GM12878 (cell line): Measurements from ENCODE around the gene SCAF8. TPM values are rescaled to one million over a fixed set of nuclear protein-coding genes. Genes with fewer than 3 reads are reported as not detected.
A peak's percentile ranks its signal among the peaks of the same experiment; 100 is the strongest.

Experiments
- ATAC-seq: fragments of 200-7000 bp; cut with Tn5 transposase; 3 replicates; pipeline ENCODE4 v1.9.1; 2020; ENCODE audit warnings: mild to moderate bottlenecking, moderate library complexity
- BruUV-seq: library from RNA; stranded (reverse); fragments of 400-500 nt; replicated peaks from 2 replicates; lab custom pipeline; 2021; lab: Mats Ljungman, UMichigan
- CTCF ChIA-PET: fragments of 300-600 bp; sonication (Branson Sonifier 250); formaldehyde crosslinking; extraction: SDS; loops from one replicate; lab custom pipeline; 2021; ENCODE audit warnings: inconsistent platforms; lab: Yijun Ruan, JAX
- POLR2A ChIA-PET: fragments of 350-600 bp; formaldehyde crosslinking; extraction: SDS; loops from one replicate; lab custom pipeline; 2021; ENCODE audit warnings: inconsistent platforms; lab: Charles Lee
- RAD21 ChIA-PET: fragments of 300-600 bp; sonication (Branson Sonifier 250); formaldehyde crosslinking; loops from one replicate; lab custom pipeline; 2023; ENCODE audit warnings: antibody characterized with exemption; ENCODE audit not compliant: unreplicated experiment; lab: Charles Lee
- SMC1A ChIA-PET: fragments of 300-600 bp; sonication (Branson Sonifier 250); formaldehyde crosslinking; loops from one replicate; lab custom pipeline; 2023; ENCODE audit not compliant: unreplicated experiment, uncharacterized antibody; lab: Charles Lee
- DNase-seq: peaks from one replicate; pipeline ENCODE4 v3.0.0-alpha.2; 2011; ENCODE audit warnings: low read depth, low spot score
- FAIRE-seq: peaks from 3 replicates; lab custom pipeline; 2011; peaks lifted over from hg19 to GRCh38; lab: Jason Lieb, UNC
- H2AFZ ChIP-seq: 2 replicates; pipeline ENCODE4 v1.6.0; 2011; ENCODE audit warnings: low read depth, low read length, control low read depth; ENCODE audit not compliant: control insufficient read depth
- H3K27ac ChIP-seq: 2 replicates; pipeline ENCODE4 v1.5.1; 2011; ENCODE audit warnings: control low read depth; ENCODE audit not compliant: control insufficient read depth, insufficient read depth
- H3K27me3 ChIP-seq, 2 experiments: replicated peaks in 1 of 2; 2 replicates each; pipeline versions ENCODE4 v1.6.0 to v1.6.1; 2011; ENCODE audit warnings: low read length in 1 of 2; ENCODE audit not compliant: control insufficient read depth in 2 of 2, insufficient read depth in 2 of 2
- H3K36me3 ChIP-seq, 2 experiments: 2 replicates each; pipeline ENCODE4 v1.5.1; 2011; ENCODE audit warnings: low read length in 1 of 2; ENCODE audit not compliant: control insufficient read depth in 2 of 2, insufficient read depth in 2 of 2
- H3K4me1 ChIP-seq: 2 replicates; pipeline ENCODE4 v1.6.1; 2011; ENCODE audit warnings: mild to moderate bottlenecking, low read length, moderate library complexity, mixed read lengths; ENCODE audit not compliant: control insufficient read depth, insufficient read depth
- H3K4me2 ChIP-seq: 2 replicates; pipeline ENCODE4 v1.6.0; 2011; ENCODE audit warnings: control low read depth; ENCODE audit not compliant: control insufficient read depth, insufficient read depth
- H3K4me3 ChIP-seq: fragments of 200-600 bp; sonication (generic); 2 replicates; pipeline ENCODE4 v1.5.1; 2016
- H3K79me2 ChIP-seq: 2 replicates; pipeline ENCODE4 v1.6.0; 2011; ENCODE audit warnings: low read length; ENCODE audit not compliant: control insufficient read depth, insufficient read depth
- H3K9ac ChIP-seq: 2 replicates; pipeline ENCODE4 v1.8.0; 2011; ENCODE audit warnings: low read length, control low read depth, mixed read lengths; ENCODE audit not compliant: control insufficient read depth, insufficient read depth
- H3K9me3 ChIP-seq: replicated peaks from 3 replicates; pipeline ENCODE4 v1.5.1; 2011; ENCODE audit warnings: mild to moderate bottlenecking, low read length; ENCODE audit not compliant: control insufficient read depth, insufficient read depth
- H4K20me1 ChIP-seq: 2 replicates; pipeline ENCODE4 v1.6.0; 2011; ENCODE audit not compliant: control insufficient read depth, insufficient read depth
- BACH1 ChIP-seq: fragments of 450-650 bp; IDR thresholded peaks from 2 replicates; pipeline ENCODE4 v1.6.1; 2017; ENCODE audit warnings: mild to moderate bottlenecking, borderline replicate concordance
- BHLHE40 ChIP-seq, 2 experiments: fragments of 450-650 bp in 1 of 2; IDR thresholded peaks; 2 replicates each; pipeline ENCODE4 v1.6.1; 2011 to 2017; ENCODE audit warnings: low read depth in 2 of 2, borderline replicate concordance in 1 of 2, improper control_type of control experiment in 1 of 2, low read length in 1 of 2, mild to moderate bottlenecking in 1 of 2
- DPF2 ChIP-seq: fragments of 450-650 bp; IDR thresholded peaks from 2 replicates; pipeline ENCODE4 v1.6.1; 2017; ENCODE audit warnings: mild to moderate bottlenecking
- ELK1 ChIP-seq: IDR thresholded peaks from 2 replicates; pipeline ENCODE4 v1.6.1; 2012; ENCODE audit warnings: low read depth, low read length, improper control_type of control experiment
- MLLT1 ChIP-seq: fragments of 450-650 bp; IDR thresholded peaks from 2 replicates; pipeline ENCODE4 v1.6.1; 2016; ENCODE audit warnings: mild to moderate bottlenecking
- PKNOX1 ChIP-seq: fragments of 450-650 bp; IDR thresholded peaks from 2 replicates; pipeline ENCODE4 v1.6.1; 2016; ENCODE audit warnings: mild to moderate bottlenecking
- PML ChIP-seq: IDR thresholded peaks from 2 replicates; pipeline ENCODE4 v1.6.1; 2012; ENCODE audit warnings: low read length, inconsistent platforms
- POLR2A ChIP-seq: IDR thresholded peaks from 2 replicates; pipeline ENCODE4 v1.6.1; 2011; ENCODE audit warnings: low read depth, mild to moderate bottlenecking, low read length
- RAD21 ChIP-seq: IDR thresholded peaks from 2 replicates; pipeline ENCODE4 v1.6.1; 2011; ENCODE audit warnings: mild to moderate bottlenecking, low read depth, low read length, moderate library complexity; ENCODE audit not compliant: insufficient read depth
- RCOR1 ChIP-seq: conservative IDR thresholded peaks from 2 replicates; pipeline ENCODE4 v1.6.1; 2012; ENCODE audit warnings: low read depth, low read length, improper control_type of control experiment
- SIN3A ChIP-seq: IDR thresholded peaks from 2 replicates; pipeline ENCODE4 v1.6.1; 2012; ENCODE audit warnings: low read depth, low read length, improper control_type of control experiment
- SMAD1 ChIP-seq: fragments of 450-650 bp; IDR thresholded peaks from 2 replicates; pipeline ENCODE4 v1.6.1; 2018; ENCODE audit warnings: mild to moderate bottlenecking, low read depth; ENCODE audit not compliant: partially characterized antibody
- SMAD5 ChIP-seq: IDR thresholded peaks from 2 replicates; pipeline ENCODE4 v1.6.1; 2016; ENCODE audit warnings: antibody characterized with exemption, low read depth
- SPI1 ChIP-seq: IDR thresholded peaks from 2 replicates; pipeline ENCODE4 v1.6.1; 2011; ENCODE audit warnings: low read depth, mild to moderate bottlenecking, low read length, moderate library complexity, borderline replicate concordance; ENCODE audit not compliant: insufficient read depth
- STAT1 ChIP-seq: fragments of 450-650 bp; conservative IDR thresholded peaks from 2 replicates; pipeline ENCODE4 v1.6.1; 2014; ENCODE audit warnings: antibody characterized with exemption, mild to moderate bottlenecking
- STAT3 ChIP-seq: IDR thresholded peaks from 2 replicates; pipeline ENCODE4 v1.6.1; 2011; ENCODE audit warnings: low read depth, low read length, improper control_type of control experiment
- TARDBP ChIP-seq: IDR thresholded peaks from 2 replicates; pipeline ENCODE4 v1.6.1; 2016; ENCODE audit warnings: borderline replicate concordance
- TCF3 ChIP-seq: IDR thresholded peaks from 2 replicates; pipeline ENCODE4 v1.6.1; 2012; ENCODE audit warnings: low read depth, mild to moderate bottlenecking, low read length, borderline replicate concordance; ENCODE audit not compliant: insufficient read depth
- WGBS: methylation state at CpG from one replicate; pipeline ENCODE4 v1.1.6; 2016; ENCODE audit warnings: low lambda C conversion rate; ENCODE audit not compliant: insufficient replicate concordance, insufficient coverage; ENCODE audit errors: missing lambda C conversion rate; 5-methylcytosine and 5-hydroxymethylcytosine counted together
- in situ Hi-C: fragments of 300-500 bp; cut with MboI; formaldehyde crosslinking; loops from 9 replicates; pipeline ENCODE4 v1.14.3; 2018; ENCODE audit warnings: mixed read lengths
- intact Hi-C: fragments of 100-400 bp; cut with micrococcal nuclease; formaldehyde crosslinking; loops from one replicate; pipeline ENCODE4 v1.14.2; 2022; ENCODE audit not compliant: unreplicated experiment
- polyA plus RNA-seq, 11 experiments: library from polyadenylated mRNA; depleted of rRNA in 4 of 11; unstranded in 6 of 11; stranded (reverse) in 5 of 11; fragments of >200 nt; fragmentation: Nextera tagmentation in 4 of 11; fragmentation: Illumina TruSeq in 1 of 11; extraction: Ambion mirVana in 4 of 11; extraction: Trizol in 1 of 11; gene quantifications; 1 replicate in 1 of 11; 2 replicates in 10 of 11; pipeline versions ENCODE4 v1.2.1 to v1.2.3, GENCODE V29; 2011 to 2016; ENCODE audit warnings: inconsistent platforms in 2 of 11, missing spikeins in 2 of 11, low read depth in 1 of 11
- total RNA-seq, 4 experiments: library from RNA; depleted of rRNA in 3 of 4; stranded (reverse); fragments of >200 nt in 3 of 4; fragmentation: Illumina TruSeq in 1 of 4; extraction: Trizol in 1 of 4; gene quantifications; 2 replicates each; pipeline versions ENCODE4 v1.2.1 to v1.2.3, GENCODE V29; 2013 to 2021
- TF ChIP-seq, protein P1 (sequence below): IDR thresholded peaks from 2 replicates; pipeline ENCODE4 v1.6.1; 2011; ENCODE audit warnings: low read depth, mild to moderate bottlenecking, low read length, moderate library complexity, borderline replicate concordance; ENCODE audit errors: extremely low read depth

The SCAF8 gene
- total and polyA plus RNA-seq, 10 of the 15 experiments (the other 5 are each of a cell fraction or from before 2014, with no cell fraction given), result 8.1 to 28.8 (median 15.9) TPM

- no peak for TF ChIP-seq PKNOX1
These were observed 35.1 kb downstream of the SCAF8 start (continued) for GRCh38 chr6:154768280-154768679.

DNA sequence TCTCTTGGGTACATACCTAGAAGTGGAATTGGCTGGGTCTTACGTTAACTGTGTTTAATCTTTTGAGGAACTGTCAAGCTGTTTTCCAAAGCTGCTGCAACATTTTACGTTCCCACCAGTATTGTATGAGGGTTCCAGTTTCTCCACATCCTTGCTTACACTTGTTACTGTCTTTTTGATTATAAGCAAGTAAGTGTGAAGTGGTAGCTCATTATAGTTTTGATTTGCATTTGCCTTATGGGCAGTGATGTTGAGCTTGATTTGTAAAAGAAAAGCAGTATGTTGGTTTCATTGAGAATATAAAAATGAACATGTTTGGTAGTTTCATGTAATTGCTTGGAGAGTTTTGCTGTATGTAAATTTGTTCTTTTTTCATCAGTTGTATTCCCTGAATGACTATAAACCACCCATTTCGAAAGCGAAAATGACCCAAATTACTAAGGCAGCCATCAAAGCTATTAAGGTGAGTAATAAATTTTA, 40.4 kb downstream of the SCAF8 start:
- intact Hi-C loops (loop anchor here (5.0 kb wide), 1 partner anchor 41 kb away; the partner anchor contains the start of gene SCAF8), in situ Hi-C loops (no loop called here)
- Histone ChIP-seq H3K4me2 (peak overlapping the region; percentile 89), H4K20me1 (no peaks in the 10 kb centered on the region), H3K4me3 (peak overlapping the region; percentile 34), H3K27ac (peak overlapping the region; percentile 84), H3K27me3 (no peaks in the 10 kb centered on the region), H2AFZ (no peak overlapping the region), H3K9ac (no peak overlapping the region), H3K4me1 (peaks cover 15% of the 10 kb centered on the region; the same call in 1 of the 2 replicates), H3K9me3 (no peaks in the 10 kb centered on the region; the same call in 1 of the 3 replicates), H3K36me3 (0 out of 4 replicates have a peak, but pooled peaks cover 0 to 3% of the 10 kb centered on the region in 2 experiments), H3K79me2 (peaks cover 60% of the 10 kb centered on the region)
- BruUV-seq, result no TSS peak
- WGBS, result 1% methylated on average over 4 of the region's 4 CpGs
- DNase-seq, result peak; percentile 69
- peak; percentile 93 for ATAC-seq
- FAIRE-seq, result peak; percentile 98
- CTCF ChIA-PET, result interaction anchor here (0.7 to 2.2 kb wide), 7 partner anchors 9 to 400 kb away, joined by 3 to 16 read pairs (median 3); no protein-coding TSS in a partner anchor
- SMC1A ChIA-PET, result interaction anchor here (0.6 to 1.6 kb wide), 11 partner anchors 8 to 398 kb away, joined by 3 to 5 read pairs (median 3); no protein-coding TSS in a partner anchor
- RAD21 ChIA-PET, result interaction anchor here (0.8 to 2.2 kb wide), 5 partner anchors 12 to 98 kb away, joined by 3 to 9 read pairs (median 7); no protein-coding TSS in a partner anchor
- POLR2A ChIA-PET, result interaction anchor here (0.8 to 1.3 kb wide), 2 partner anchors 40 to 471 kb away, joined by 3 read pairs; no protein-coding TSS in a partner anchor
- TF ChIP-seq DPF2 (peak; percentile 78; the same call in 1 of the 2 replicates), BHLHE40 (IDR thresholded peaks at IDR 0.05; ENCODE audit: borderline replicate concordance in 1 of 2, low read depth in 2 of 2, low read length in 1 of 2) (0 out of 4 replicates have a peak, but pooled peaks of 1 of the 2 experiments have one; percentile 4), SIN3A (no peak), MLLT1 (no peak), SMAD1 (no peak), STAT1 (no peak), ELK1 (no peak), TARDBP (no peak), RAD21 (no peak), SPI1 (no peak), POLR2A (no peak), BACH1 (peak; percentile 22; the same call in 1 of the 2 replicates), RCOR1 (no peak), PML (peak; percentile 83; the same call in 1 of the 2 replicates), STAT3 (no peak), TCF3 (no peak), SMAD5 (no peak)
- TF ChIP-seq, protein P1, sequence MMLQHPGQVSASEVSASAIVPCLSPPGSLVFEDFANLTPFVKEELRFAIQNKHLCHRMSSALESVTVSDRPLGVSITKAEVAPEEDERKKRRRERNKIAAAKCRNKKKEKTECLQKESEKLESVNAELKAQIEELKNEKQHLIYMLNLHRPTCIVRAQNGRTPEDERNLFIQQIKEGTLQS, result no peak
